ENCODE measurements around the gene PSME3. TPM values are rescaled to one million over a fixed set of nuclear protein-coding genes. Genes with fewer than 3 reads are reported as not detected.
"Not testable (repeated sequence)": the region's sequence is repeated elsewhere in the genome, so short reads cannot be mapped to it uniquely, and the experiment has no call there.

Gene PSME3
- total RNA-seq, 1 experiment from 2014 or later, result 115 TPM

DNA sequence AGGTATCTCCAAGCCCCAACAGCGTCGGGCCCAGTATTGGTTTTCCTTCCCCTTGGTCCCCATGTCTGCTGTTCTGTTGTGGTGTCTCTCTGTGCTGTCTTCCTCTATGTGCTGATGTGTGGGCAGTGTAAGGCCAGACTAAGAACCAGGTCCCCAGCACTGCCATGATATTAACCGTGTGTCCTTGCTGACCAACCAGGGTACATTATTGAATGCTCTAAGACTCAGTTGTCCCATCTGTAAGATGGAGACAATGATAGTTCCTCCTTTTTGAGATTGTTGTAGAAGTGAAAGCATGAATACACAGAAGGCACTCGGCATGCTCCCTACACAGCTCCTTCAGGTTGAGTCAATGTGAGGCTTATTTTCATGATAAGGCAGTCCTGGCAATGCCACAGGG, 38.5 kb downstream of the PSME3 start:
- no peaks in the 10 kb centered on the region for H3F3A ChIP-seq (ENCODE audit: insufficient read depth, low read depth)
- no peaks in the 10 kb centered on the region for H3K4me1 ChIP-seq (replicated peaks; ENCODE audit: insufficient read depth)
- ChIA-PET POLR2A (ENCODE audit: unreplicated experiment) (no interaction called here), CTCF (no interaction called here)
- H3K9me2 ChIP-seq (ENCODE audit: insufficient read depth), result no peaks in the 10 kb centered on the region
- TF ChIP-seq EZH2 (IDR thresholded peaks at IDR 0.05; ENCODE audit: low read depth) (no peak), CTCF (conservative IDR thresholded peaks at IDR 0.05) (no peak)
- peaks cover 7% of the 10 kb centered on the region; the same call in 1 of the 2 replicates for H3K9me3 ChIP-seq (ENCODE audit: insufficient read depth, low read depth)
- no peak overlapping the region for H3K4me3 ChIP-seq
- peaks cover 13% of the 10 kb centered on the region for H3K27me3 ChIP-seq (ENCODE audit: insufficient read depth, low read depth)
- no peak overlapping the region for H3K27ac ChIP-seq
- H3K36me3 ChIP-seq (ENCODE audit: low read depth), result no peaks in the 10 kb centered on the region
- no peaks in the 10 kb centered on the region for H4K20me1 ChIP-seq (ENCODE audit: insufficient read depth)
- BruUV-seq (replicated peaks), result no TSS peak
- H3K79me2 ChIP-seq (ENCODE audit: low read depth), result no peaks in the 10 kb centered on the region
- DNase-seq, result no peak
- no peak overlapping the region for H2AFZ ChIP-seq
- intact Hi-C loops (cut with micrococcal nuclease; ENCODE audit: unreplicated experiment), result no loop called here
- H3K4me2 ChIP-seq, result no peak overlapping the region

DNA sequence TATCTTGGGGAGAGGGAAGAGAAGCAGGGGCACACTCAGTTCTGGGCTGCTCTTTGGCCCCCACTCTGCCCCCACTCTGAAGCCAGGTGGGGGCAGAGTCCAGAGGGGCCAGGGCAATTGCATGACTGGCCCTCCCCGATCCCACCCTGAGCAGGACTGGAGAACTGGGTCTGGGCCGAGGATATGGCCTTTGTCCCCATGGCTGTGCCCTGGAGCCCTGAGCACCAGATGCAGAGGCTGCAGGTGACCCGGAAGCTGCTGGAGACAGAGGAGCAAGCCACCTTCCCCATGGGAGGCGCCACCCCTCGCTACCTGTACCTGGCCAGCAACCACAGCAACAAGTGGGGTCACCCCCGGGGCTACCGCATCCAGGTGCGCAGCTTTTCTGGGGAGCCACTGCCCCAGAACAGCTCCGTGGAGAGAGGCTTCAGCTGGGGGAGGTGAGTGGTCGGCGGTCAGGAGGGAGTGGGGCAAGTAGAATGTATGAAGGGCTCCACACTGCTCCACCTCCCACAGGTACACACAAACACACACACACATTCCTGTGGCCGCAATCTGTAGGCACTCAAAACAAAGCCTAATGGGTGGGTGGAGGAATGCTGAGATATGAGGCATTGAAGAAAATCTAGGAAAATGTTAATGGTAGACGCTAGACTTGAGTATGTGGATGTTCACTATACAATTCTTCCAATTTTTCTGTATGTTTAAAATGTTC, 39.2 kb downstream of the PSME3 start:
- H2AFZ ChIP-seq, result no peak overlapping the region
- peaks cover 21% of the 10 kb centered on the region for H3K27me3 ChIP-seq (ENCODE audit: insufficient read depth, low read depth)
- H4K20me1 ChIP-seq (ENCODE audit: insufficient read depth), result no peaks in the 10 kb centered on the region
- H3K4me1 ChIP-seq (replicated peaks; ENCODE audit: insufficient read depth), result no peaks in the 10 kb centered on the region
- intact Hi-C loops (cut with micrococcal nuclease; ENCODE audit: unreplicated experiment), result no loop called here
- H3K27ac ChIP-seq, result no peak overlapping the region
- TF ChIP-seq EZH2 (IDR thresholded peaks at IDR 0.05; ENCODE audit: low read depth), result no peak
- no peak for TF ChIP-seq CTCF (conservative IDR thresholded peaks at IDR 0.05)
- DNase-seq, result no peak
- no TSS peak for BruUV-seq (replicated peaks)
- no peaks in the 10 kb centered on the region for H3K79me2 ChIP-seq (ENCODE audit: low read depth)
- no peak overlapping the region for H3K4me3 ChIP-seq
- CTCF ChIA-PET, result no interaction called here
- H3K36me3 ChIP-seq (ENCODE audit: low read depth), result no peaks in the 10 kb centered on the region
- POLR2A ChIA-PET (ENCODE audit: unreplicated experiment), result no interaction called here
- no peak overlapping the region for H3K4me2 ChIP-seq
- H3K9me3 ChIP-seq (ENCODE audit: insufficient read depth, low read depth), result peaks cover 7% of the 10 kb centered on the region; the same call in 1 of the 2 replicates
- H3K9me2 ChIP-seq (ENCODE audit: insufficient read depth), result no peaks in the 10 kb centered on the region
- H3F3A ChIP-seq (ENCODE audit: insufficient read depth, low read depth), result no peaks in the 10 kb centered on the region

DNA sequence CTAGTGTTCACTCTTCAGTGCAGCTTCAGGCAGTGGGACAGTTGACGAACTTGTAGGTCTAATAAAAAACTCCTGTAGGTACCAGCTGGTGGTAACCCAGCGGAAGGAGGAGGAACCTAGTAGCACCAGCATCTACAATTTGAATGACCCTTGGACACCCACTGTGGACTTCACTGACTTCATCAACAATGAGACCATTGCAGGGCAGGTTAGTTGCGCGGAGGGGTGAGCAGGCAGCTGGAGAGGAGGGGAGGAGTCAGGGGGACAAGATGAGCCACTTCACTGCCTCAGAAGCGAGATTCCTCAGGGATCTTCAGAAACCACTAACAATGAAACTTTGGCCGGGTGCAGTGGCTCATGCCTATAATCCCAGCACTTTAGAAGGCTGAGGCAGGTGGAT, 40.1 kb downstream of the PSME3 start:
- CTCF ChIA-PET, result no interaction called here

DNA sequence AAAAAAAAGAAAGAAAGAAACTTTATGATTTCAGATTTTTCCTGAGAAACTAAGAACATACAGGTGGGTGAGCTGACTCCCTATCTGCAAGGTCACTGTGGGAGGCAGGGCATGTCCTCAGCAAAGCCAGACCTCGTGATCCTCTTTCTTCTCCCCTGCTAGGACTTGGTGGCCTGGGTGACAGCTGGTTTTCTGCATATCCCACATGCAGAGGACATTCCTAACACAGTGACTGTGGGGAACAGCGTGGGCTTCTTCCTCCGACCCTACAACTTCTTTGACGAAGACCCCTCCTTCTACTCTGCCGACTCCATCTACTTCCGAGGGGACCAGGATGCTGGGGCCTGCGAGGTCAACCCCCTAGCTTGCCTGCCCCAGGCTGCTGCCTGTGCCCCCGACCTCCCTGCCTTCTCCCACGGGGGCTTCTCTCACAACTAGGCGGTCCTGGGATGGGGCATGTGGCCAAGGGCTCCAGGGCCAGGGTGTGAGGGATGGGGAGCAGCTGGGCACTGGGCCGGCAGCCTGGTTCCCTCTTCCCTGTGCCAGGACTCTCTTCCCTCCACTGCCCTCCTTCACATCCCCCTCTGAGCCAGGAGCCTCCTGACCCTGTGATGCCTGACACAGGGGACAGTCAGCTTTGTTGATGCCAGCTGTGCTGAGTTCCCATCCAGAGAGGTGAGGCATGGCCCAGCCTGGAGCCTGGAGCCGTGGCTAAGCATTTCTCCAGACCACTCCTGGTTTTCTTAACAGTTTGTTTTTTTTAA, 40.9 kb downstream of the PSME3 start:
- DNase-seq; H3K9me2 ChIP-seq (ENCODE audit: insufficient read depth); H3K4me3 ChIP-seq; intact Hi-C loops (cut with micrococcal nuclease; ENCODE audit: unreplicated experiment); H3K9me3 ChIP-seq (ENCODE audit: insufficient read depth, low read depth); H3K4me1 ChIP-seq (replicated peaks; ENCODE audit: insufficient read depth); H2AFZ ChIP-seq; H3F3A ChIP-seq (ENCODE audit: insufficient read depth, low read depth); H3K36me3 ChIP-seq (ENCODE audit: low read depth); CTCF ChIA-PET; H3K4me2 ChIP-seq; BruUV-seq (replicated peaks); H3K27ac ChIP-seq; H3K79me2 ChIP-seq (ENCODE audit: low read depth); H4K20me1 ChIP-seq (ENCODE audit: insufficient read depth): not testable (repeated sequence)
- H3K27me3 ChIP-seq (ENCODE audit: insufficient read depth, low read depth), result peaks cover 33% of the 10 kb centered on the region
- POLR2A ChIA-PET (ENCODE audit: unreplicated experiment), result interaction anchor here (0.5 kb wide), 1 partner anchor 22 kb away, joined by 7 read pairs; no protein-coding TSS in a partner anchor

More for the DNA sequence above, 40.1 kb downstream of the PSME3 start:
- Histone ChIP-seq H3K36me3 (ENCODE audit: low read depth) (no peaks in the 10 kb centered on the region), H2AFZ (no peak overlapping the region), H3K9me3 (ENCODE audit: insufficient read depth, low read depth) (peaks cover 7% of the 10 kb centered on the region; the same call in 1 of the 2 replicates), H3K4me1 (replicated peaks; ENCODE audit: insufficient read depth) (peaks cover 5% of the 10 kb centered on the region; the same call in 1 of the 2 replicates), H3K27me3 (ENCODE audit: insufficient read depth, low read depth) (peaks cover 28% of the 10 kb centered on the region), H3K9me2 (ENCODE audit: insufficient read depth) (no peaks in the 10 kb centered on the region), H3K27ac (no peak overlapping the region), H4K20me1 (ENCODE audit: insufficient read depth) (no peaks in the 10 kb centered on the region), H3F3A (ENCODE audit: insufficient read depth, low read depth) (no peaks in the 10 kb centered on the region), H3K79me2 (ENCODE audit: low read depth) (no peaks in the 10 kb centered on the region), H3K4me3 (no peak overlapping the region), H3K4me2 (no peak overlapping the region)
- no TSS peak for BruUV-seq (replicated peaks)
- no peak for DNase-seq
- TF ChIP-seq EZH2 (IDR thresholded peaks at IDR 0.05; ENCODE audit: low read depth) (no peak), CTCF (conservative IDR thresholded peaks at IDR 0.05) (no peak)
- intact Hi-C loops (cut with micrococcal nuclease; ENCODE audit: unreplicated experiment), result no loop called here
- POLR2A ChIA-PET (ENCODE audit: unreplicated experiment), result interaction anchor here (0.5 kb wide), 1 partner anchor 23 kb away, joined by 7 read pairs; no protein-coding TSS in a partner anchor

All from PC-9 (cell line).